NB4 (cell line): Measurements from ENCODE around the gene RBM33.

Experiments used
- DNase-seq: peaks from one replicate; pipeline ENCODE4 v3.0.0; 2010; ENCODE audit warnings: low read depth
- H3K4me3 ChIP-seq: one replicate; pipeline ENCODE4 v1.5.1; 2011; ENCODE audit warnings: mild to moderate bottlenecking, low read depth, low read length, moderate library complexity
- MYC ChIP-seq: IDR thresholded peaks from 2 replicates; pipeline ENCODE4 v1.6.1; 2011; ENCODE audit warnings: low read depth, low read length
- POLR2A ChIP-seq: IDR thresholded peaks from 2 replicates; pipeline ENCODE4 v1.6.1; 2011; ENCODE audit warnings: mild to moderate bottlenecking; ENCODE audit not compliant: insufficient read length; ENCODE audit errors: extremely low read depth
- TF ChIP-seq, protein P1 (sequence below): IDR thresholded peaks from one replicate; pipeline ENCODE4 v1.5.1; 2012; ENCODE audit warnings: low read depth, low read length
- TF ChIP-seq, protein P2 (sequence below): IDR thresholded peaks from 2 replicates; pipeline ENCODE4 v1.6.1; 2011; ENCODE audit warnings: low read depth, low read length

Gene RBM33

DNA sequence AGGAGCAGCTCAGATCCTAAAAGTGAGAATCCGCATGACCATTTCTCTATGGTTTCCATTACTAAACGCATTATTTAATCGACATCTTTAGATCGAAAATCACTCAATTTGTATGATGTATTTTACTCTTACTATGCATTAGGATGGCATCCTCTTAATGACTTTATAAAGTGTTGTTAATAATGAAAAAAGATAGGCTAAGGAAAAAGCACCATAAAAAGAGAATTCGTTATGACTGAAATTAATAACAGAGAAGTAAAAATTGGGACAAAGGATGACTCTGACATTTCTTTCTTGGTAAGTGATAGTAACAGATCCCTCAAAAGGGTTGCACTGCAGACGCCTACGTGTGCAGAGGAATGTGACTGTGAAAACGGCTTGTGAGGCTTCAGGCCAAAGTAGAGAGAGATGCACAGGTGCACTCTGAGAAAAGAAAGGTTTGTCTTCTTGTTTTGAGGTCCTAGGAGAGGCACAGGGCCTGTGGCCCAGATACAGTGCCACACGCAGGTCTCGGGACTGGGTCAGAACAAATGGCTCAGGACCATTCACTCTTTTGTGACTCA lies 23.0 kb upstream of the RBM33 start:
- DNase-seq: no peak
- no peak overlapping the region for H3K4me3 ChIP-seq
- no peak for TF ChIP-seq POLR2A
- TF ChIP-seq, protein P1, sequence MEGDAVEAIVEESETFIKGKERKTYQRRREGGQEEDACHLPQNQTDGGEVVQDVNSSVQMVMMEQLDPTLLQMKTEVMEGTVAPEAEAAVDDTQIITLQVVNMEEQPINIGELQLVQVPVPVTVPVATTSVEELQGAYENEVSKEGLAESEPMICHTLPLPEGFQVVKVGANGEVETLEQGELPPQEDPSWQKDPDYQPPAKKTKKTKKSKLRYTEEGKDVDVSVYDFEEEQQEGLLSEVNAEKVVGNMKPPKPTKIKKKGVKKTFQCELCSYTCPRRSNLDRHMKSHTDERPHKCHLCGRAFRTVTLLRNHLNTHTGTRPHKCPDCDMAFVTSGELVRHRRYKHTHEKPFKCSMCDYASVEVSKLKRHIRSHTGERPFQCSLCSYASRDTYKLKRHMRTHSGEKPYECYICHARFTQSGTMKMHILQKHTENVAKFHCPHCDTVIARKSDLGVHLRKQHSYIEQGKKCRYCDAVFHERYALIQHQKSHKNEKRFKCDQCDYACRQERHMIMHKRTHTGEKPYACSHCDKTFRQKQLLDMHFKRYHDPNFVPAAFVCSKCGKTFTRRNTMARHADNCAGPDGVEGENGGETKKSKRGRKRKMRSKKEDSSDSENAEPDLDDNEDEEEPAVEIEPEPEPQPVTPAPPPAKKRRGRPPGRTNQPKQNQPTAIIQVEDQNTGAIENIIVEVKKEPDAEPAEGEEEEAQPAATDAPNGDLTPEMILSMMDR: no peak
- TF ChIP-seq MYC: no peak
- TF ChIP-seq, protein P2, sequence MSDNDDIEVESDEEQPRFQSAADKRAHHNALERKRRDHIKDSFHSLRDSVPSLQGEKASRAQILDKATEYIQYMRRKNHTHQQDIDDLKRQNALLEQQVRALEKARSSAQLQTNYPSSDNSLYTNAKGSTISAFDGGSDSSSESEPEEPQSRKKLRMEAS: no peak

DNA sequence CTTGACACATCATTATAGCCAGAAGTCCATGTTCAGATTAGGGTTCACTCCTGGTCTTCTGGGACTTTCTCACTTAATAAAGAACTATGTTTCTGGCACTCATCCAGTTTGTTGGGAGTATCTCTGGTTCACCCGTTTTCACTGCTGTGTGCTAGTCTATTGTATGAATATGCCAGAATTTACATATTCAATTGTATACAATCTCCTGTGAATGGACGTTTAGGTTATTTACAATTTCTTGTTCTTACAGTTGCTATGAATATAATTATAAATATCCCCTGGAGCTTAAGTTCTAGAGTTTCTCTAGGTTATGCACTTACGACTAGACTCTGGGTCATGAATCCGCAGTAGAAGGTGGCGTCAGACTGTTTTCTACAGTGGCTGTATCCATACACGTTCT lies 20.0 kb upstream of the RBM33 start:
- TF ChIP-seq, protein P1: no peak
- no peak for TF ChIP-seq MYC
- no peak for DNase-seq

DNA sequence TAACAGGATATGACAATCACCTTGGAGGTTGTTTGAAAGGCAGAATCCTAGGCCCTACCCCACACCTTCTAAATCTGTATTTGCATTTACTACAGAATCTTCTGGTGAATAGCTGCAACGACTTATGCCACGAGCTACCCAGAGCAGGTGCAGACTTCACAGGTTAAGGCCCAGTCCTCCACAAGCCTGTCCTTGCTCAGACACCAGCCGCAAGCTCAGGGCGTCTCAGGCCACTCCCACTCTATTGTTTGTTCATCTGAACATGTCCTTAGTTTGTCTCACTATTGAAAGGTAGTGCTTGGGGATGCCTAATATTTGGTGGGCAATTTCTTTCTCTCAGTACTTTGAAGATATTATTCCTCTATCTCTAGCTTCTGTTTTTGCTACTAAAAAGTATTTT lies 18.9 kb upstream of the RBM33 start:
- no peak for DNase-seq
- H3K4me3 ChIP-seq: no peak overlapping the region
- TF ChIP-seq, protein P1: no peak
- TF ChIP-seq POLR2A (no peak), MYC (no peak)
- TF ChIP-seq, protein P2: no peak

More for the DNA sequence above, 20.0 kb upstream of the RBM33 start:
- H3K4me3 ChIP-seq: no peak overlapping the region

DNA sequence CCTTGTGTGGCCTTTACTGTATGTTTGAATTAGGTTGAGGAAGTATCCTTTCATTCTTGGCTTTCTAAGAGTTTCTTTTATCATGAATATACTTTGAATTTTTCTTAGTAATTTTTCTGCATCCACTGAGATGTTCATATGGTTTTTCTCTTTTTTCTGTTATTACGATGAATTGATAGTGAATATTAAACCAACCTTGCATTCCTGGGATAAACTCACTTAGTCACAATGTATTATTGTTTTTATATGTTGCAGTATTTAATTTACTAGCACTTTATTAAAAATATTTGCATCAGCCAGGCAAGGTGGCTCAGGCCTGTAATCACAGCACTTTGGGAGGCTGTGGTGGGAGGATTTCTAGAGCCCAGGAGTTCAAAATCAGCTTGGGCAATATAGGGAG lies 15.3 kb upstream of the RBM33 start:
- no peak for DNase-seq
- TF ChIP-seq, protein P2: no peak
- TF ChIP-seq MYC (no peak), POLR2A (no peak)
- TF ChIP-seq, protein P1: no peak
- H3K4me3 ChIP-seq: no peak overlapping the region

DNA sequence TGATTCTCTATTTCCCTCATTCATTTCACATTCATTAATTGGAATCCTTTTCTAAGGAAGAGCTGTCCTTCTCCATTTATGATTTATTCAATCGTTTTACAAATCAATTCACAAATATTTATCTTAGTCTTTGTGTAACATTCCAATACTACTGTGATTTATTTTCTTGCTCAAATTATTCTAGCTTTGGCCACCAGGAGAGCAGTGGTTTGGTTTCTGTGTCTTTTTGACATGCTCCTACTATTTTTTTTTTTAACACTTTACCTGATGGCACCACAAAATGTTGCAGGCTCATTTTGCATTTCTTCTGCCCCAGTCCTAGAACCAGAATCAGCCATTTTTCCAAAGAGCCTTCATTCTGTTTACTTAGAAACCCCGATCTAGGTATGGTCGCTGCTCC lies 13.3 kb upstream of the RBM33 start:
- H3K4me3 ChIP-seq: no peak overlapping the region
- no peak for TF ChIP-seq MYC
- no peak for DNase-seq

DNA sequence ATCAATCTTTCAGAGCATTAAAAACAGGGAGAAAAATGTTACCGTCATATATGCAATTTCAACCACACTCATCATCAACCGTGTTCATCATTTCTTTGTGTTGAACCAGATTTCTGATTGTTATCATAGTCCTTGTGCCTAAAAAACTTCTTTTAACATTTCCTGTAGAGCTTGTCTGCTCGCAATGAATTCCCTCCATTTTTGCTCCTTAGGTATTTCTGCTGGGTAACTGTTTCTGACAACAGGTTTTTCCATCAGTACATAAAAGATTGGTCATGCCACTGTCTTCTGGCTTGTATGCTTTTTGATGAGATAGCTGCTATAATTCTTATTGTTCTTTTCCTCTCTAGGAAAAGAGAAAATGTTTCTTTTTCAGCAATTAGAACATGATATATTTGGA lies 8.6 kb upstream of the RBM33 start:
- TF ChIP-seq, protein P2: no peak
- no peak for TF ChIP-seq MYC
- TF ChIP-seq POLR2A: no peak
- TF ChIP-seq, protein P1: no peak
- no peak overlapping the region for H3K4me3 ChIP-seq
- no peak for DNase-seq
